ENCODE data around the gene AFMID. TPM values are rescaled to one million over a fixed set of nuclear protein-coding genes. Genes with fewer than 3 reads are reported as not detected.

Gene AFMID
- total and polyA plus RNA-seq, 9 of the 15 experiments (the other 6 are each of a cell fraction or from before 2014, with no cell fraction given) = 62.1 to 188 (median 74.4) TPM

DNA sequence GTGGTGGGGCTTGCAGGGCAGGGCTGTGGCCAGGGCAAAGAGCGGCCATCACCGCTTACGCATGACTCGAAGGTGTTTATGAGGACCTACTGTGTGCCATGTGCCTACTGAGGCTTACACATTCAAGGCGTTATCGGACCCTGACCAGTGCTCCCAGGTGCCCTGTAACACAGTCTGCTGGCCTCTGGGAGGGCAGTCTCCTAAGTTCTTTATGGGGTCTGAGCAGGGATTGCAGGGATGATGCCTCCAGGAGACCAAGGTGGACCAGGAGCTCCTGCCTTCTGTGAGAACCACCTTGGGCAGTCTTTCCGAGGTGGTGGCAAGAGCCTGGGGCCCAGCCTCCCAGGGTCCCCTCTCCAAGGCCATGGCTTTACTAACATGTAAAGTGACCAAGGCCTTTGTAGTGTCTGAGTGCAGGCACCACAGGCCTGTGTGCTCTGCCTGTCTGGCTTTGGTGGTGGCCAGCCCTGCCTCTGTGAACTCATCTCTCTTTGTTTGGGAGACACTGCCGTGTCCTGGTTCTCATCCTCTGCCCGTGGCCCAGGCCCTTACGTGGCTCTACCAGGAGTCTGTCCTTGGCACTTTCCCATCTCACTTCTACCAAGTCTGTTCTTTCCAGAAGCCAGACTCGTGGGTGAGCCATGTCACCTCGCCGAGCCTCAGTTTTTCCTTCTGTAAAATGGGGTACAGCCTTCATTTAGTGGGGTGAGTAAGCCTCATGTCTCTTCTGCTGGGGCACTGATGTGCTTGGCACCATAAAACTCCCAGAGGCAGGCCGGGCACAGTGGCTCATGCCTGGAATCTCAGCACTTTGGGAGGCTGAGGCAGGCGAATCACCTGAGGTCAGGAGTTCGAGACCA lies 22.2 kb upstream of the AFMID start (continued):
- TF ChIP-seq, protein P1, sequence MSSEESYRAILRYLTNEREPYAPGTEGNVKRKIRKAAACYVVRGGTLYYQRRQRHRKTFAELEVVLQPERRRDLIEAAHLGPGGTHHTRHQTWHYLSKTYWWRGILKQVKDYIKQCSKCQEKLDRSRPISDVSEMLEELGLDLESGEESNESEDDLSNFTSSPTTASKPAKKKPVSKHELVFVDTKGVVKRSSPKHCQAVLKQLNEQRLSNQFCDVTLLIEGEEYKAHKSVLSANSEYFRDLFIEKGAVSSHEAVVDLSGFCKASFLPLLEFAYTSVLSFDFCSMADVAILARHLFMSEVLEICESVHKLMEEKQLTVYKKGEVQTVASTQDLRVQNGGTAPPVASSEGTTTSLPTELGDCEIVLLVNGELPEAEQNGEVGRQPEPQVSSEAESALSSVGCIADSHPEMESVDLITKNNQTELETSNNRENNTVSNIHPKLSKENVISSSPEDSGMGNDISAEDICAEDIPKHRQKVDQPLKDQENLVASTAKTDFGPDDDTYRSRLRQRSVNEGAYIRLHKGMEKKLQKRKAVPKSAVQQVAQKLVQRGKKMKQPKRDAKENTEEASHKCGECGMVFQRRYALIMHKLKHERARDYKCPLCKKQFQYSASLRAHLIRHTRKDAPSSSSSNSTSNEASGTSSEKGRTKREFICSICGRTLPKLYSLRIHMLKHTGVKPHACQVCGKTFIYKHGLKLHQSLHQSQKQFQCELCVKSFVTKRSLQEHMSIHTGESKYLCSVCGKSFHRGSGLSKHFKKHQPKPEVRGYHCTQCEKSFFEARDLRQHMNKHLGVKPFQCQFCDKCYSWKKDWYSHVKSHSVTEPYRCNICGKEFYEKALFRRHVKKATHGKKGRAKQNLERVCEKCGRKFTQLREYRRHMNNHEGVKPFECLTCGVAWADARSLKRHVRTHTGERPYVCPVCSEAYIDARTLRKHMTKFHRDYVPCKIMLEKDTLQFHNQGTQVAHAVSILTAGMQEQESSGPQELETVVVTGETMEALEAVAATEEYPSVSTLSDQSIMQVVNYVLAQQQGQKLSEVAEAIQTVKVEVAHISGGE (CRISPR knock-in tag; IDR thresholded peaks at IDR 0.05) = no peak
- TF ChIP-seq MCM5 (IDR thresholded peaks at IDR 0.05; ENCODE audit: low read depth) (no peak), CHCHD3 (CRISPR knock-in tag; IDR thresholded peaks at IDR 0.05) (no peak), HDAC2 (IDR thresholded peaks at IDR 0.05) (0 out of 2 replicates have a peak, but pooled peaks have one; percentile 37), KDM1A (IDR thresholded peaks at IDR 0.05) (peak in 1 of 2 experiments; percentile 85; a peak in 3 of 4 replicates)
- TF ChIP-seq, protein P2, sequence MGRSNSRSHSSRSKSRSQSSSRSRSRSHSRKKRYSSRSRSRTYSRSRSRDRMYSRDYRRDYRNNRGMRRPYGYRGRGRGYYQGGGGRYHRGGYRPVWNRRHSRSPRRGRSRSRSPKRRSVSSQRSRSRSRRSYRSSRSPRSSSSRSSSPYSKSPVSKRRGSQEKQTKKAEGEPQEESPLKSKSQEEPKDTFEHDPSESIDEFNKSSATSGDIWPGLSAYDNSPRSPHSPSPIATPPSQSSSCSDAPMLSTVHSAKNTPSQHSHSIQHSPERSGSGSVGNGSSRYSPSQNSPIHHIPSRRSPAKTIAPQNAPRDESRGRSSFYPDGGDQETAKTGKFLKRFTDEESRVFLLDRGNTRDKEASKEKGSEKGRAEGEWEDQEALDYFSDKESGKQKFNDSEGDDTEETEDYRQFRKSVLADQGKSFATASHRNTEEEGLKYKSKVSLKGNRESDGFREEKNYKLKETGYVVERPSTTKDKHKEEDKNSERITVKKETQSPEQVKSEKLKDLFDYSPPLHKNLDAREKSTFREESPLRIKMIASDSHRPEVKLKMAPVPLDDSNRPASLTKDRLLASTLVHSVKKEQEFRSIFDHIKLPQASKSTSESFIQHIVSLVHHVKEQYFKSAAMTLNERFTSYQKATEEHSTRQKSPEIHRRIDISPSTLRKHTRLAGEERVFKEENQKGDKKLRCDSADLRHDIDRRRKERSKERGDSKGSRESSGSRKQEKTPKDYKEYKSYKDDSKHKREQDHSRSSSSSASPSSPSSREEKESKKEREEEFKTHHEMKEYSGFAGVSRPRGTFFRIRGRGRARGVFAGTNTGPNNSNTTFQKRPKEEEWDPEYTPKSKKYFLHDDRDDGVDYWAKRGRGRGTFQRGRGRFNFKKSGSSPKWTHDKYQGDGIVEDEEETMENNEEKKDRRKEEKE (IDR thresholded peaks at IDR 0.05; ENCODE audit: borderline replicate concordance in 1 of 2, control insufficient read depth in 1 of 2, low read depth in 2 of 2, low read length in 1 of 2) = no peak
- TF ChIP-seq, protein P3, sequence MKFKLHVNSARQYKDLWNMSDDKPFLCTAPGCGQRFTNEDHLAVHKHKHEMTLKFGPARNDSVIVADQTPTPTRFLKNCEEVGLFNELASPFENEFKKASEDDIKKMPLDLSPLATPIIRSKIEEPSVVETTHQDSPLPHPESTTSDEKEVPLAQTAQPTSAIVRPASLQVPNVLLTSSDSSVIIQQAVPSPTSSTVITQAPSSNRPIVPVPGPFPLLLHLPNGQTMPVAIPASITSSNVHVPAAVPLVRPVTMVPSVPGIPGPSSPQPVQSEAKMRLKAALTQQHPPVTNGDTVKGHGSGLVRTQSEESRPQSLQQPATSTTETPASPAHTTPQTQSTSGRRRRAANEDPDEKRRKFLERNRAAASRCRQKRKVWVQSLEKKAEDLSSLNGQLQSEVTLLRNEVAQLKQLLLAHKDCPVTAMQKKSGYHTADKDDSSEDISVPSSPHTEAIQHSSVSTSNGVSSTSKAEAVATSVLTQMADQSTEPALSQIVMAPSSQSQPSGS (CRISPR knock-in tag; IDR thresholded peaks at IDR 0.05) = no peak
